Middle frontal gyrus (tissue), 1 donor: Measurements from ENCODE around the gene MTA3.

Experiments
- DNase-seq: peaks from one replicate; pipeline ENCODE4 v3.0.0-alpha.2; 2015; ENCODE audit warnings: low spot score; ENCODE audit errors: extremely low spot score

Gene MTA3

GRCh38 chr2:42758751-42759150 is 190.3 kb downstream of the MTA3 start:
- no peak for DNase-seq

DNA sequence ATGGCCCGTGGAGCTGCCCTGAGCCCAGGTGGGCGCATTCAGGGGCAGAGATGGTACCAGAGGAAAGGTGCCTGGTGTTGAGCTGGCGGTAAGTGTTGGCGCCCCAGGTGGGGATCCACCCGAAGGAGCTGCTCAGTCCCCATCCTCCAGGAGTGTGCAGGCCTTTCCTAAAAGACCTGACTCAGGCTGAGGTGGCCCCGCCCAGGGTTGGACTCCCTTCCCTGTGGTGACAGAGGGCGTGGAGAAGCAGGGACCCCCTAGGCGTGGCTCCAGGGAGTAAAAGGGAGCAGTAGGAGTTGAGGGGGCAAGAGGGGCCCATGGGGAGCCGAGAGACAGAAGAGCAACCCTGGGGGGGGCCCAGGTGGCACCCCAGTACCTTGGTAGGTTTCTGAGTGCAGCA is 193.1 kb downstream of the MTA3 start:
- no peak for DNase-seq

DNA sequence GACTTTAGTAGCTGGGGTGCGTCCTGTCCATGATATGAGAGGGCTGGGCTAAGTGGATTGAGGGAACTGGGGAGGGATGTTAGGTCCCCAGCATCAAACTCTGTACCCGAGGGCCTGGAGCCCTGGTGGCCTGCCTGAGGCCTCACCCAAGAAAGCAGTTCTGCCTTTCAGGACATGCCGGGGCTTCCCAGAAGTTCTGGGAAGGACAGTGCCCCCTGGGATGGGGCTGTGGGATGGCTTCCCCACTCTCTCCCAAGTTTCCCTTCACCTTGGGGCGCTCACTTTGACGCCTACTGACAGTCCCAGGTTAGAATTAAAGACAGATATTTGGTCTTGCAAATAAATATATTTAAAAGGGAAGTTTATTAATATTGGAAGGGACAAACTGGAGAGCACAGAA is 193.7 kb downstream of the MTA3 start:
- DNase-seq: no peak

GRCh38 chr2:42762823-42763804 is 194.7 kb downstream of the MTA3 start:
- no peak for DNase-seq

DNA sequence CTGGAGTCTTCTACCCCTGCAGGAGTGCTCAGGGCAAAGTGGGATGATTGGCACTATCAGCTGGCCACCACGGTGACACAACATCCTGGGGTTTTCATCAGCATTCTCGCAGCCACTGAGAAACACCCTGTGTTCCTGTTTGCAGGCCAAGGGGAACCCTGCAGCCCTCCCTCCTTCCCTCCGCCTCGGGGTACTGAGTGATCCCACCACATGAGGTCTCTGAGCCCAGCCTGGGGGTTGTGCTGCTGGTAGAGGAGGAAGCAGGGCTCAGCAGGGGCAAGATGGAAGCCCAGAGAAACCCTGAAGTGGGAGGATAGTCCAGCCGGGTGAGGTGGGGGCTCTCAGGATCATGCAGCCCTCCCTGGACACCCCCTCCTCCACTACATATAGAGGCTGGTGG is 195.7 kb downstream of the MTA3 start, which contains the start of gene OXER1:
Gene OXER1 (minus strand): TSS at position 40 of the 400 bp plus-strand sequence. CDS start 73 bp downstream, outside the sequence.
- no peak for DNase-seq

DNA sequence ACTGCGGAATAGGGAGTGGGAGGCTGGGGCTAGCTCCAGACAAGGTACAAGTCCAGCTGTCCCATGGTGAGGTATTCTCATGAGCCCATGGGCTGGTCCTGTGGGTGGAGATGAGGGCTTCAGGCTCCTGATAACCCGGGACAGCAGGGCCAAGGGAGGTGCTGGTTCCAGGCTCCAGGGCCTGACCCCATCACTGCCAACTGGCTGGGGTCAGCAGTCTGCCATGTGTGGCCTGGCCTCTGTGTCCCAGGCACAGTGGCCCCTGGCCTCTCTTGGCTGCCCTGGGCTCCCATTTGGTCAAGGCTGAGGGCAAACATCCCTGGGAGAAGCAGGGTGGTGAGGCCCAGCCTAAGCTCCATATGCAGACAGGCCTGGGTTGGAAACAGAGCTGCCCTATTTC is 196.5 kb downstream of the MTA3 start:
- DNase-seq: no peak

DNA sequence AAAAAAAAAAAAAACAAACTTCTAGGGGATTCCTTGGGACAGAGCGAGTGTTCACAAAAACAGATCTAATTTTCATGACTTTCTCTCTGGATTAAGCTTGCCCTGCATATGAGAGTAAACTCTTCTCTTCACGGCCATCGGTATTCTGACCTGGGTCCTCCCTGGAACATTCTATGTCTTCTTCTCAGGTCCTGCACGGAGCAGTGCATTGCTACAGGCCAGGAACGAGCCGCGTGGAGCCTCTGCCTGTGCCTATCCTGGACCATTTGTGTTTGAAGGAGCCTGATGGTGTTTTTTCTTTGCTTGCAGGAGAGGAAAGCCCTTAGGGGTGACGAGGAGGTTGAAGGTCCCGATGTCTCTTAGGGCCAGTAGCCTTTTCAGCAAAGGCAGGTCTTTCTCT is 197.3 kb downstream of the MTA3 start:
- DNase-seq: no peak

GRCh38 chr2:42767080-42767898 is 198.9 kb downstream of the MTA3 start:
- no peak for DNase-seq

GRCh38 chr2:42767899-42768705 is 199.7 kb downstream of the MTA3 start:
- no peak for DNase-seq

GRCh38 chr2:42768706-42769256 is 200.3 kb downstream of the MTA3 start:
- no peak for DNase-seq

DNA sequence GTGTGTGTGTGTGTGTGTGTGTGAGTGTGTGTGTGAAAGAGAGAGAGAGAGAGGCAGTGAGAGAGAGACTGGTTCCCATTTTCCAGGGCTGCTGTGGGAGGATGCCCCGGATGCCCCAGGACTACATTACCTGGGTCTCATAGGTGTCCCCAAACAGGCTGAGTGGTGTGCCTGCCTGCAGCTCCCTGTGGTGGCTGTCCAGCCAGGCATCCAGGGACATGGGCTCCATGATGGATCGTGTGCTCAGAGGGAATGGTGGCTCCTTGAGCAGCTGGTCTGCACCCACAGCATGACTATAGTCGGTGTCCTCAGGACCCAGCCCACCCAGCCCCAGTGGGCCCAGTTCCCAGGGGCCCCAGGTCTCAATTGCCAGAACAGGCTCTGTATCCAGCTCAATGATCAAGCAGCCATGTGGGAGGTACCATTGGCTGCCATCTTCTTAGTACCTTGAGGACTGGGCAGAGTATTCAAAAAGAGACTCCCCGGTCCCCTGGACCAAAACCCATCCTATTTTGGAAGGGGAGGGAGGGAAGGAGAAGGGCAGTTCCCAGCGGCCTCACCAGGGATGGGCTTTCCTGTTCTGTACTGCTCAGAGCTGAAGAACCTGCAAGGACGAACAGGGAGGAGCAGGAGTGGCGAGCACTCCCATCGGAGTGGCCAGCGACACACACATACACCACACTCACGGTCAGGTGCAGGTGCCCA is 201.3 kb downstream of the MTA3 start:
- no peak for DNase-seq

GRCh38 chr2:42770288-42771131 is 202.1 kb downstream of the MTA3 start:
- DNase-seq: no peak

DNA sequence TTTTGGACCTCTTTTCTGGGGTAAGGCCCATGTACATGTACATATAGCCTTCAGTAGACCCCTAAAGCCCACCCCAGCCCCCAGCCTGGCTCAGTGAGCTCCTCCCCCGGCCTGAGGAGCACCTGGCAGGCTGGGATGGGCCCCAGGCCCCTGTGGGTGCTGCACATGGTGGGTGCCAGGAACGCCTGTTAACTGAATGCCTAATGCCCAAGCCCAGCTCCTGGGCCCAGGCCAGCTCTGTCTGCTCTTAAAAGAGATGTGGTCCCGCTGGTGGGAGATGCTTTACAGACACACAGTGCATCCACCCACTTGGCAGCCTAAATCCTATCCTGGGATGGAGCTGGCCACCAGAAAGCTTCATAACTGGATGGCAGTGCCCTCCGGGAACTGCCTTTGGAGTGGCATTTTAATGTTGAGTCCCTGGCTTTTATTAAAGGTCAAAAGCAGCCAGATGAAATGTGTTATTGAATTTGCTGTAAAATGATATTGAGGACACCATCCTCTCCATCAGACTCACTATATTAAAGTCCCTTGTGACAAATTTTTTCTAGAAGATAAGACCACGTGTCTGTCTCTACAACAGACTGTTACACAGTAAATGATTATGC is 203.2 kb downstream of the MTA3 start:
- DNase-seq: no peak

- DNase-seq: no peak
Observed at GRCh38 chr2:42775186-42775585, 206.8 kb downstream of the MTA3 start.

- no peak for DNase-seq
Observed at GRCh38 chr2:42775810-42776209, 207.4 kb downstream of the MTA3 start.

GRCh38 chr2:42777883-42778805 is 209.7 kb downstream of the MTA3 start:
- DNase-seq: no peak

GRCh38 chr2:42781181-42781580 is 212.7 kb downstream of the MTA3 start:
- DNase-seq: no peak

DNA sequence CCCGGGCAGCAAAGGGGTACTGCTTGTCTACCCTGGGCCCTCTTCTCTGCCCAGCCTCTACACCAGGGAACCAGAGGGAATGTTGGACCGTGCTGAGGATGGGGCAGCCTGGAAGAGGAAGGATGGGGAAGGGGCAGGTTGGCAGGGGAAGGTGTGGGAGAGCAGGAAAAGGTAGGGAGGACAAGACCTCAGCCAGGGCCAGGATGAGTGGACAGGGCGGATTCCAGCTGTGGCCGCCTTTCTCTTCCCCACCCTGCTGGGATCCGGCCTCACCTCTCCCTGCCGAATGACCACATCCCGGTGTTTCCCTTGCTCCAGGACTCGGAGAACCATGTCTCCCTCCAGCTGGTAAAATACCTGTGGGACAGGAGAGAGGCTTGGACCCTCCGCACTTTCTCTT is 215.1 kb downstream of the MTA3 start:
- DNase-seq: no peak
